Measurements from ENCODE around the gene PPM1H. TPM values are rescaled to one million over a fixed set of nuclear protein-coding genes. Genes with fewer than 3 reads are reported as not detected.
"Not testable (repeated sequence)": the region's sequence is repeated elsewhere in the genome, so short reads cannot be mapped to it uniquely, and the experiment has no call there.

The PPM1H gene
- total RNA-seq, 1 experiment from 2014 or later: 33.3 TPM

DNA sequence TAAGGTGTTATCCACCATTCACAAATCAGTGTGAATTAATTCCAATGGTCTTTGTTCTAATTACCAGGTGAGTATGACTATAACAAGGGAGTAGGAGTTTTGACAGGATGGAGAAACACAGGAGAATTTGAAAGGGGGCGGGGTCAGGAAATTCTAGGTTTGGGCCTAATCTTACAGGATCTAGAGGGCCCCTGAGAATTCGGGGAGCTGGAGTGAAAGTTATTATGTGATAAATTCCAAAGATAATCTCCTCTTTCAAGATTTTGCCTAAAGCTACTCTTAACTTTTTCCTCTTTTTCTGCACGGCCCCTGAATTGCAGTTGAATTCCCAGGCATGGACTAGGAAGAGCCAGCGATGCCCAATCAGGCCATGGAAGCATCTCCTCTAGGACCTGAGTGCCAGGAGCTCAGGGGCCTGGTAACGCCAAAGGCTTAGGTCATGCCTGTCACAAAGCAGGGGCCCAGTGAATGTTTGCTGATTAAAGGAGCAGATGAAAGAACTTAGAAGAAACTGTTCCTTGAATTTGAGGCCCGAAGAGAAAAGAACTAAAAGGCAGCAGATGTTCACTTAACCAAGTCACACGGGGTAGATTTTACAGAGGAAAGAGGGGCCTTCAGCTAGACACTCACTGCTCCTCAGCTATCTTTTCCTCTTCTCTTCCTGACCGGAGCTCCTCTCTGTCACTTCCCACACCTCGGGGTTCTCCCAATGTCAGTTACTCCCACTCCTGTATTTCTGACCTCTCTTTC lies 195.5 kb downstream of the PPM1H start:
- no peak for DNase-seq (ENCODE audit: low read depth)
- in situ Hi-C loops (cut with HindIII; ENCODE audit: low pct_unique_long_range_greater_than_20kb, low sequenced_read_pairs): no loop called here

DNA sequence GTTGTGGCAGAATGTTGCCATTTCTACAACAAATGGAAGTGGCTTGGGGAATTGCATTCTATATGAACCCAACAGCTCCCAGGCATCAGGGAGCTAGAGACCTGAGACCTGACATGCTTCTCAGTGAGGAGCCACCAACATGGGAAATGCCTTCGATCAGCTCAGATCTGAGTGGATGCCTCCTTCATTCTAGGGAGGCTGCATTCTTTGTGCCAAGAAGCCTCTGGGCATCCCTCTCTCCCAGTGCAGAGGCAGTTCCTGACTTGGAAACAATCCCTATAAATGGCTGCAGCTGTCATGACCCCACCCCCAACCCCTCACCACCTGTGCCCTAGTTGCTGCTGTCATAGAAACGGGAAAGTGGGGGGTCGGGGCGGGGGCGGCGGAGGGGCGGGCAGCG lies 196.3 kb downstream of the PPM1H start:
- DNase-seq (ENCODE audit: low read depth): no peak

DNA sequence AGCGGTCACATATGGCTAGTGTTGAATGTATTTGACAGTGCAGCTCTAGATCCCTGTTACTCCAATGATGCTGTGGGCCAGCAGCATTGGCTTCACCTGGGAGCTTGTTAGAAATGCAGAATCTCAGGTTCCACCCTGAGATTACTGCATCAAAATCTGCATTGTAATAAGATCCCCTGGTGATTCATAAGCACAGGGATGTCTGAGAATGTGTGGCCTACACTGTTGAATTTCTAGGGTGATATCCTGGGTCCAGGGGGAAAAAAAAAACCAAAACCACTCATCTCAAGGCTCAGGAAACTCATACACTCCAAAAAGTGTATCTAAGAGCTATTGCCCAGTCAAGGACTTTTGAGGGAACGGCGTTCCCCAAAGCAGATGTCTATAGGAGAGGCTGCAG lies 196.8 kb downstream of the PPM1H start:
- DNase-seq (ENCODE audit: low read depth): no peak
- in situ Hi-C loops (cut with HindIII; ENCODE audit: low pct_unique_long_range_greater_than_20kb, low sequenced_read_pairs): no loop called here

More for the DNA sequence above, 196.3 kb downstream of the PPM1H start:
- in situ Hi-C loops (cut with HindIII; ENCODE audit: low pct_unique_long_range_greater_than_20kb, low sequenced_read_pairs): no loop called here

DNA sequence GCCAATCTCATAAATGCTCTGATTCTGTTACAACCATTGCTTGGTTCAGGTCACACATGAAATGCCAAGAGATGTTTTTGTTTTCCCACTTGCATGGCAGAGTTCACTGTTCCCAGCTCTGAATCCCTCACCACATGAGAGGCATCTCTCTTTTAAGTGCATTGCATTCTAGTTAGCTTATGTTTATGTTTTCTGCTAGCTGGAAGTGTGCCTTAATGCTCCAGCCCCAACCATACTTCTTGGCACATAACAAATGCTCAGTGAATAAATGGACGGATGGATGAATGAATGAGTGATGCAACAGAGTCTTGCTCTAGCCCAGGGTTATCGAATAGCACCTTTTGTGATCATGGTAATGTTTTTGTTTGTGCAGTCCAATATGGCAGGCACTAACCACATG lies 197.3 kb downstream of the PPM1H start:
- no peak for DNase-seq (ENCODE audit: low read depth)
- in situ Hi-C loops (cut with HindIII; ENCODE audit: low pct_unique_long_range_greater_than_20kb, low sequenced_read_pairs): no loop called here

DNA sequence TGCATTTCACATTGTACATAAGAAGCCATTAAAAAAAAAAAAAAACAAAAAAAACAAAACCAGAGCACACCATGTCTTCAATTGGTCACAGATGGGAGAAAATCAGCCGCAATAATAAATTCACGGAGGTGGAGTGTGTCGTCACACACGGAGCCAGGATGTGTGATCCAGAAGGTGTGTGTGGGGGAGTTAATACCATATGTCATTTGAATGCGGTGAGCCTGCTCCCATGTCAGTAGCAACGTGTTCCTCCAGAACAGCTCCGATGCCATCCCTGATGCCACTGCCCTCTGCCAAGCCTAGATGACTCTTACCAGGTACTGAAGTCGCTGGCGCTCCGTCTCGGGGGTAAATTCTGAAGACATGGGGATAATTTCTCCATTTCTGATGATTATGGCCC lies 197.8 kb downstream of the PPM1H start:
- DNase-seq (ENCODE audit: low read depth): no peak
- in situ Hi-C loops (cut with HindIII; ENCODE audit: low pct_unique_long_range_greater_than_20kb, low sequenced_read_pairs): no loop called here

DNA sequence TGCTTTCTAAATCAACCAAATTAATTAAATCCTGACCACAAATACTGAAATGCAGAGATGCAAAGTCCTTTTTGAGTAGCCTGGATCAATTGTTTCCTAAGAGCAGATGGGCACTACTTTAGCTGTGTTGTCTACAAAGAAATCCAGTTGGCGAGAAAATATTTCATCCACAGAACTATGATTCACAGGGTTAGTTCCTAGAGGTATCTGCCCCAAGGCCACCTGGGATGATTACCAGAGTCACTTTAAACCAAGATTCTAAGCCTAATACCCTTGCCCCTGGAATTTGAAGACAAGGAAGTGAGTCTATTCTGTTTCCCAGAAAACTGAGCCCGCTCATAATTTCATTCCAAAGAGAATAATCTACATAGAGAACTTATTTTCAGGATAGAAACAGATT lies 198.4 kb downstream of the PPM1H start:
- no peak for DNase-seq (ENCODE audit: low read depth)
- in situ Hi-C loops (cut with HindIII; ENCODE audit: low pct_unique_long_range_greater_than_20kb, low sequenced_read_pairs): no loop called here

DNA sequence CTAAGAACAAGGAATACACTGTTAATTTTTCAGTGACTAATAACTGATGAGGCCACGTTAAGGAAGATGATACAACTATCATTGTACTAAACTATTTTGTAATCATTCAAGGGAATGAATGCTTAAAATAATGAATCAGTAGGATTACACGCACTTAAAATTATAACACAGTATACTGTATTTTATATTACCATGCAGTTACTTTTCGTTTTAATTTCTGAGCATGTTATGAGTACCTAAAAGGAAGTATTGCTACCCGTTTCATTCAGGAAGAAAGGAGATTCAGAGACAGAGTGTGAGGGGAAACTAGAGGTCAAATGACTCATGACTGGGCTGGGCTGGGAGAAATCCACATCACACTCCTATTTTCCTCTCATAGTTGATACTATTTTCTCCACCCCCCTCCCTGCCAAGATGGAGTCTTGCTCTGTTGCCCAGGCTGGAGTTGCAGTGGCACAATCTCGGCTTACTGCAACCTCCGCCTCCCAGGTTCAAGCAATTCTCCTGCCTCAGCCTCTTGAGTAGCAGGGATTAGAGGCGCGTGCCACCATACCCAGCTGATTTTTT lies 202.0 kb downstream of the PPM1H start:
- peak; percentile 83 for DNase-seq (ENCODE audit: low read depth)
- in situ Hi-C loops (cut with HindIII; ENCODE audit: low pct_unique_long_range_greater_than_20kb, low sequenced_read_pairs): no loop called here

DNA sequence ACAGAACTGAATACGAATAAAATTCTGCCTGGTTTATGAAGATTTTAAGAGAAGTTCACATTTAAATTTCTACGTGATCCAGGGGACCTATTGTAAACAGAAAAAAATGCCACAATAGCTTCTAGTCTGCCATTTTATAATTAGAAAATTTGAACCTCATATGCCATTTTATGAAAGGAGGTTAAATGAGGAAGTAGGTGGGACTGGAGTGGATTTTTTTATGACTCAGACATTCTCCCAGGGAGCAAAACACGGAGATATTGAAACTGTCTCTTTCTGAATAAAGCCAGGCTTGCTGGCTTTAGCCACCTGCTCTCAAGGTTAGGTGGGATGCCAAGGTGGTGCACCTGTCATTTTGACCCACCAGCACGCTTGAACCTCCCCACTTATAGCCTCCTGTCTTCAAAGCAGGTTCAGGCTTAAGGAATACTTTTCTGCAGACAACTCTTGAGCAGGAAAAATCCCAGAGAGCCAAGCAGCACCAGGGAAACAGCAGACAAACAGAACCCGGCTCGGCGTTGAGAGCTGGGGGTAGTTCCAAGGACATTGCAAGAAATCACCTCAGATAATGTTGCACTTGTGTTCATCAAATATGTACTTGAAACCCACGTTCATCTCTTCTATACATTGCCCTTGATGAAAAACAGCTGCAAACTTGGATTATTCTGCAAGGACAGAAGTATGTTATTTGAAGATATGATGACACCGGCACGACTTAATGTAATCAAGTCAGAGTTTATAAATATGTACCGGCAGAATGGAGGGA lies 203.7 kb downstream of the PPM1H start:
- in situ Hi-C loops (cut with HindIII; ENCODE audit: low pct_unique_long_range_greater_than_20kb, low sequenced_read_pairs): no loop called here
- peak; percentile 63 for DNase-seq (ENCODE audit: low read depth)

DNA sequence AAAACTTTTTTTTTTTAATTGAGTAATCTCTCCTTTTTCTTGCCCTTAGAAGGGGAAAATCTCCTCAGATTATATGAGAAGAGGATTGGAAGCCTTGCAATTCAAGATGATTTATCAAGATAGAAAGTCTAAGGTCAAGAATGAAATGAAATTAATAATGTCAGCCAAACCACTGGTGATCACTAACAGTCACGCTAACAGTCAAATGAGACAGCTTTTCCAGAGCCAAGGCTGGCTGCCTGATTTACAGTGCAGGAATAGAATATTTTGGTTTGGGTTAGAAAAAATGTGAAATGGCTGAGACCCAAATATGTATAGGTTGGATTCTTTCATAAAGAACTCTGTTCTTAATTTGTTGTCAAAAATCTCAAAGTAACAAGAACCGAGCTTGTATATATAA lies 204.3 kb downstream of the PPM1H start:
- no peak for DNase-seq (ENCODE audit: low read depth)
- in situ Hi-C loops (cut with HindIII; ENCODE audit: low pct_unique_long_range_greater_than_20kb, low sequenced_read_pairs): no loop called here

DNA sequence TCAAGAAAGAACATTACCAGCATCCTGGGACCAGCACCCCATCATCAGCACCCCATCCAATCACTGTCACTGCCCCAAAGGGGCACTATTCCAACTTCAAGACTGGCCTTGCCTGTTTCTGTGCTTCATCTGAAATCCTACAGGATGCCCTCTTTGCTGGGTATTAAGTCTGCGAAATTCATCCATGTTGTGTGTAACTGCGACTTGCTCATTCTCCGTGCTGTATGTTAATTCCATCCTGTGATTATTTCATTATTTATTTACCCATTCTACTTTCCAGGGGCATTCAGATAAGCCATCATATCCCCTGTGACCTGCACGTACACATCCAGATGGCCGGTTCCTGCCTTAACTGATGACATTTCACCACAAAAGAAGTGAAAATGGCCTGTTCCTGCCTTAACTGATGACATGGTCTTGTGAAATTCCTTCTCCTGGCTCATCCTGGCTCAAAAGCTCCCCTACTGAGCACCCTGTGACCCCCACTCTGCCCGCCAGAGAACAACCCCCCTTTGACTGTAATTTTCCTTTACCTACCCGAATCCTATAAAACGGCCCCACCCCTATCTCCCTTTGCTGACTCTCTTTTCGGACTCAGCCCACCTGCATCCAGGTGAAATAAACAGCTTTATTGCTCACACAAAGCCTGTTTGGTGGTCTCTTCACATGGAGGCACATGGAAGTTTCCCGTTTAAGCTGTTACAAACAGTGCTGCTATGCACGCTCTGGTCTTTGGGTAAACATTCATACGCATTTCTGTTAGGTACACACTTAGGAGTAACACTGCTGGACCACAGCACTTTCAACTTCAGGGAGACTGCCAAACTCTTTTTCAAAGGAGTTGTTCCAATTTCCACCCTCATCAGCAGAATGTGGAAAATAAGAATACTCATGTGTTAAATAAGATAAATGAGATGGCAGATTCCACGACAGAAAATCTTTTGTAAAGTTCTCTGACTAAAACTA lies 205.1 kb downstream of the PPM1H start:
- DNase-seq (ENCODE audit: low read depth); in situ Hi-C loops (cut with HindIII; ENCODE audit: low pct_unique_long_range_greater_than_20kb, low sequenced_read_pairs): not testable (repeated sequence)

DNA sequence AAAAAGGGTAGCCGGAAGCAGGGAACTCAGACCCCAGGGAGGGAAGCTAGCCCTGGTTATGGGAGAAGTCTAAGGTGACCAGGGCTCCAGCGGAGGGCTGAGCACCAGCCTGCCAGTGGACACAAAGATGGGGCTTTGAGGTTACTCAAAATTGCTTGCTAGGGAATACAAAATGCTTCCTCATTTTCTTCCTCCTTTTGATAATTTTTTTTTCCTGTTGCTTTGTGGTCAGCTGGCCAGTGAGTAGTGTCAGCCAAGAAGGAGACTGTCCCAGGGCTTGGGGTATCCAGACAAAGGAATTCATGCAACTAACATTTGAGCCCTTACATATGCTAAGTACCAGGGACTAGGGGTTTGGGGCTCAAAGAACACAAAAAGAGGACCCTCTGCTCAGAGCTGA lies 206.2 kb downstream of the PPM1H start:
- no peak for DNase-seq (ENCODE audit: low read depth)
- in situ Hi-C loops (cut with HindIII; ENCODE audit: low pct_unique_long_range_greater_than_20kb, low sequenced_read_pairs): no loop called here

DNA sequence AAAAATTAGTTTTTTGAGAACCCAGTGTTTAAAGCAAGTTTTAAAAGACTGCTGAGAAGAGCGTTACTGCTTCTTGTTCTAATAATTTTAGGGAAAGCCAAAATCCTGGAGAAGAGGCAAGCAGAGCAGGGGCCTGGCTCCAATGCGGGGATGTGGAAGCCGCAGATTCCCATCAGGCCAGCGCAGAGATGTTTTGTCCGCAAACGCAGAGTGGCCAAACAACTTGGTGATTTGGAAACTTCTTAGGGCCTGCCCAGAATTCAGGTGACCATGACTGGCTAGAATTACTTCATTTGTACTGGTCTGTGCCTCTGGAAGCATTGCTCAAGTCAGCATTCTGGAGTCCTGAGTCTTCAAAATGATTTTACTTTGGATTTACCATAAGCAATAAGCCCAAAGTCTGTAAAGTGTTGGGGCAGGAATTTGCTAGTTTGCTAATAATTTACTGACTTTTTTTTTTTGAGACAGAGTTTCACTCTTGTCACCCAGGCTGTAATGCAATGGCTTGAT lies 208.4 kb downstream of the PPM1H start:
- no peak for DNase-seq (ENCODE audit: low read depth)
- in situ Hi-C loops (cut with HindIII; ENCODE audit: low pct_unique_long_range_greater_than_20kb, low sequenced_read_pairs): no loop called here

DNA sequence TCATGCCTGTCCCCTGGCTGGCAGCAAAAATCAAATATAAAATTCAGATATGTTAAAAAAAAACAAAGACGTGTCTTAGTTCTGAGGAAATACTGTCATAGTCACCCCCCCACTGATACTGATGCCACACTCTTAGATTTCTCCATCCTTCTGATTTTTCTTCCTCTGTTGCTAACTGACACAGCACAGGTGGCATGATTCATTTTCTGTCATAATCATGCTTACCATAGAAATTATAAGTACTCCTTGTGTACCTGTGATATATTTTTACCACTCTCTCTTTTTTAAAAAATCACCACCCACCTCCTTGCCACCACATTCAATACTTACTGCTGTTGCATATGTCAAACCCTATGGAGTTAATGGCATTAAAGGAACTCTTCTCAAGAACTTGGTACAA lies 209.2 kb downstream of the PPM1H start:
- no peak for DNase-seq (ENCODE audit: low read depth)
- in situ Hi-C loops (cut with HindIII; ENCODE audit: low pct_unique_long_range_greater_than_20kb, low sequenced_read_pairs): no loop called here

DNA sequence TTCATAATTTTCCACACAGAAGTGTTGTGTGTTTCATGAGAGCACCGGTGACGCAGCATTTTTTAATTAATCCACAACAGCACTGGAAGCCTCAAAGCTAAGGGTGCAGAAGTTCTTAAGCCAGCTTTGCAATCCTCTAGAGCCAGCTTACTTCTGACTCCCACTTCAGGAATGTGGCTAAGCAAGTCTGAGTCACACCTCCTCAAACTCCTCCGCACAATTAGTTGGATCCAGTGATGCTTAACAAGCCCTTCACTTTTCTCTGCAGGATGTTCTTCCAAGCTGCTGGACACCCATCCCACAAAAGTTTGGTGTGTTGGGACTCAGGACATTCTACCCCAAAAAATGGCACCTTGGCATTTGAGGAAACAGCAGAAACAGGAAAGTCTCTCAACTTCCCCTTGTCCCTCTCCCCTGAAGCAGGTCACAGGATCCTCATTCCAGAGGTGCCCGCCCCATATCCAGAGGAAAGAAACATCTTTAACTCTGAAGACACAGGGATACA lies 210.0 kb downstream of the PPM1H start:
- in situ Hi-C loops (cut with HindIII; ENCODE audit: low pct_unique_long_range_greater_than_20kb, low sequenced_read_pairs): no loop called here
- DNase-seq (ENCODE audit: low read depth): peak; percentile 92

DNA sequence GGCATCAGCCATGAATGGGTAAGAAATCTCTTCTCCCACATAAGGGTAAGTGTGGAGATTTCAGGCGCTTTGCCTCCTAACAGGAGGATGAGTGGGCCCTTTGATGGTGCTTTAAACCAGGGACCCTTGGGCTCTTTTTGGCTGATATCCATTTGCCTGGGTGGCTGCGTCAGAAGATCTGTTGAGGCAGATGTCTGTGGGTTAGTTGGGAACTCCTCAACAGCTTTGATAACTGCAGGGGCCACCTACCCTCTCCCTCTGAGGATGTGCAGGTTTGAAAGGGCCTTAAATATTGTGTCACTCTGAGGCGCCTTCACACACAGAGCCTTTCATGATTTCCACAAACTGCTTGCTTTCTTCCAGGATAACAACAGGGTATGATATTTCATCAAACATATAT lies 210.7 kb downstream of the PPM1H start:
- in situ Hi-C loops (cut with HindIII; ENCODE audit: low pct_unique_long_range_greater_than_20kb, low sequenced_read_pairs): no loop called here
- no peak for DNase-seq (ENCODE audit: low read depth)

DNA sequence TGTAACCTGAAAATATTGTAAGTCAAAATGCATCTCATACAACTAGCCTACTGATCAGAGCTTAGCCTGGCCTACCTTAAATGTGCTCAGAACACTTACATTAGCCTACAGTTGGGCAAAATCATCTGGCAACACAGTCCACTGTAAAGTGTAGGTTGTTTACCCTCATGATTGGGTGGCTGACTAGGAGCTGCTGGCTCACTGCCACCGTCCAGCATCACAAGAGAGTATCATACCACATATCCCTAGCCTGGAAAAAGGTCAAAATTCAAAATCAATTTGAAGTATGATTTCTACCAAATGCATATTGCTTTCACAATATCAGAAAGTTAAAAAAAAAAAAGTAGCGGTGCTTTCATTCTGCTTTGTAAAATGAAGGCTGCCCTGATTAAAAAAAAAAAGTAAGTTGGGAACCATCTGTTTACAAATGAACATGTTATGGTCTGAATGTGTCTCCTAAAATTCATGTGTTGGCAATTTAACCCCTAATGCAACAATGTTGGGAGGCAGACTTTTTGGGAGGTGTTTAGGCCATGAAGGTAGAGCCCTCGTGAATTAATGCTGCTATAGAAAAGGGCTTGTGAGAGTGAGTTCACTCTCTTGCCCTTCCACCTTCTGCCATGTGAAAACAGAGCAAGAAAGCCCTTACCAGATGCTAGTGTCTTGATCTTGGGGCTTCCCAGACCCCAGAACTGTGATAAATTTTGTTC lies 211.8 kb downstream of the PPM1H start:
- in situ Hi-C loops (cut with HindIII; ENCODE audit: low pct_unique_long_range_greater_than_20kb, low sequenced_read_pairs): no loop called here

DNA sequence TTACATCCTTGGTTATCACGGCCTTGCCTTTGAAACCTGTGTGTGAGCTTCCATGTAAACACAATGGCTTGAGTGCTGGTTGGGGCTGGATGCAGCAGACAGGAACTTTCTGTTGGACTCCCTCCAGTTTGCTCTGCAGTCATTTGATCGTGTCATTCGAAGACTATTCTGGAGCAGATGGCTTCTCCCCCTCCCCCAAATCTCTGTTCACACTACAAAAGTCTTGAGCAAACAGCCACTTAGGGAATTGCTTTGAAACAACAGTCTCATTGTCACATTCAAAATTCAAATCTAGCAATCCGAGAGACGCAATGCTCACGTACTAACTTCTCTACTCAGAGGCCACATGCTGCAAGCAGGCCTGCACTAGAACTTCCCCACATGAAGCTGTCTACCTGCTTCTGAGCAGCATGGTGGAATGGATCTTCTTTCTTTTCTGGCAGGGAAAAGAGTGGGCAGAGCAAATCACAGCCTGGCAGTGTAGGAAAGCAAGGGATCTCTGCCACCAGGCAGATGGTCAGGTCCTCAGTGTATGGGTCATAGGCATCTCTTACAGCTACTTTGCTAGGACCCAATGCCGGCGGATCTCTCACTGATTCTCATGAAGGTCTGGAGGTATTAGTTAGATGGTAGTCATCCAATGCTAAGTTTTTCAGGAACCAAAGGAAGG lies 214.2 kb downstream of the PPM1H start:
- DNase-seq (ENCODE audit: low read depth): no peak
- in situ Hi-C loops (cut with HindIII; ENCODE audit: low pct_unique_long_range_greater_than_20kb, low sequenced_read_pairs): no loop called here

More for the DNA sequence above, 211.8 kb downstream of the PPM1H start:
- no peak for DNase-seq (ENCODE audit: low read depth)

Measured in Caki2 (cell line).